ENCODE data around the gene BTN1A1.
"Not testable (repeated sequence)": the region's sequence is repeated elsewhere in the genome, so short reads cannot be mapped to it uniquely, and the experiment has no call there.

The BTN1A1 gene

GRCh38 chr6:26537846-26538571 lies 37.9 kb downstream of the BTN1A1 start, which contains the start of gene HMGN4:
Gene HMGN4 (plus strand): TSS chr6:26538366. CDS start chr6:26545207, 6,841 bp downstream.
- peak; percentile 89 for DNase-seq

GRCh38 chr6:26538572-26538902 lies 38.4 kb downstream of the BTN1A1 start:
- DNase-seq = no peak

- DNase-seq = no peak
Observed at GRCh38 chr6:26539071-26539615, 39.0 kb downstream of the BTN1A1 start.

- DNase-seq = no peak
Observed at GRCh38 chr6:26541579-26541978, 41.5 kb downstream of the BTN1A1 start.

GRCh38 chr6:26543953-26544352 lies 43.9 kb downstream of the BTN1A1 start:
- DNase-seq = no peak

GRCh38 chr6:26544473-26544872 lies 44.4 kb downstream of the BTN1A1 start:
- no peak for DNase-seq

GRCh38 chr6:26545627-26546026 lies 45.5 kb downstream of the BTN1A1 start:
- peak; percentile 18 for DNase-seq

- not testable (repeated sequence) for DNase-seq
Observed at GRCh38 chr6:26547363-26547762, 47.3 kb downstream of the BTN1A1 start.

- peak; percentile 8 for DNase-seq
Observed at GRCh38 chr6:26550250-26550993, 50.3 kb downstream of the BTN1A1 start.

- DNase-seq = no peak
Observed at GRCh38 chr6:26552205-26552604, 52.1 kb downstream of the BTN1A1 start.

GRCh38 chr6:26552640-26553188 lies 52.6 kb downstream of the BTN1A1 start:
- no peak for DNase-seq

GRCh38 chr6:26553264-26553634 lies 53.1 kb downstream of the BTN1A1 start:
- peak; percentile 76 for DNase-seq

- peak; percentile 76 for DNase-seq
Observed at GRCh38 chr6:26553635-26554446, 53.7 kb downstream of the BTN1A1 start.

- no peak for DNase-seq
Observed at GRCh38 chr6:26554447-26554696, 54.3 kb downstream of the BTN1A1 start.

- peak; percentile 55 for DNase-seq
Observed at GRCh38 chr6:26554697-26555504, 54.8 kb downstream of the BTN1A1 start.

GRCh38 chr6:26555505-26556262 lies 55.6 kb downstream of the BTN1A1 start:
- no peak for DNase-seq

GRCh38 chr6:26556263-26557070 lies 56.4 kb downstream of the BTN1A1 start:
- DNase-seq = no peak
